ENCODE measurements around the gene PRRT1B.

GRCh38 chr9:131603711-131604439 lies 58.6 kb downstream of the PRRT1B start:
- no peak for TF ChIP-seq CTCF (conservative IDR thresholded peaks at IDR 0.05 in 1 of 2, IDR thresholded peaks at IDR 0.05 in 1 of 2; ENCODE audit: low read depth in 1 of 2, low read length in 2 of 2)
- TF ChIP-seq EZH2 (IDR thresholded peaks at IDR 0.05; ENCODE audit: low read length, missing control alignments): no peak

Measured in fibroblast of lung (primary cell).